H1 (cell line): Measurements from ENCODE around the gene SOX15. TPM values are rescaled to one million over a fixed set of nuclear protein-coding genes. Genes with fewer than 3 reads are reported as not detected.

Source experiments
- BACH1 ChIP-seq: IDR thresholded peaks from 2 replicates; pipeline ENCODE4 v1.6.1; 2012; ENCODE audit warnings: low read length, improper control_type of control experiment
- CREB1 ChIP-seq: IDR thresholded peaks from 2 replicates; pipeline ENCODE4 v1.6.1; 2012; ENCODE audit warnings: inconsistent platforms
- EP300 ChIP-seq, 2 experiments: IDR thresholded peaks; 1 replicate in 1 of 2; 2 replicates in 1 of 2; pipeline ENCODE4 v1.6.1; 2011 to 2012; ENCODE audit warnings: low read depth in 2 of 2, low read length in 2 of 2, mild to moderate bottlenecking in 2 of 2, borderline replicate concordance in 1 of 2, inconsistent platforms in 1 of 2, moderate library complexity in 1 of 2
- HDAC2 ChIP-seq, 2 experiments: fragments of 300-600 bp in 1 of 2; sonication (generic) in 1 of 2; IDR thresholded peaks; 2 replicates each; pipeline ENCODE4 v1.6.1; 2011 to 2012; ENCODE audit warnings: low read depth in 2 of 2, low read length in 2 of 2, mild to moderate bottlenecking in 2 of 2, moderate library complexity in 2 of 2, borderline replicate concordance in 1 of 2, inconsistent platforms in 1 of 2
- KDM4A ChIP-seq: IDR thresholded peaks from one replicate; pipeline ENCODE4 v1.7.1; 2012; ENCODE audit warnings: low read depth, mild to moderate bottlenecking, moderate library complexity, low read length, inconsistent platforms; ENCODE audit not compliant: severe bottlenecking
- PHF8 ChIP-seq: fragments of 200-600 bp; sonication (generic); conservative IDR thresholded peaks from 2 replicates; pipeline ENCODE4 v1.7.1; 2012; ENCODE audit warnings: low read depth, mild to moderate bottlenecking, inconsistent platforms, low read length, moderate library complexity
- RBBP5 ChIP-seq: IDR thresholded peaks from 2 replicates; pipeline ENCODE4 v1.7.1; 2012; ENCODE audit warnings: low read depth, mild to moderate bottlenecking, inconsistent platforms, low read length, moderate library complexity, borderline replicate concordance
- SIN3A ChIP-seq, 2 experiments: IDR thresholded peaks in 1 of 2; conservative IDR thresholded peaks in 1 of 2; 2 replicates each; pipeline ENCODE4 v1.6.1; 2011 to 2012; ENCODE audit warnings: low read length in 2 of 2, improper control_type of control experiment in 1 of 2, low read depth in 1 of 2, mild to moderate bottlenecking in 1 of 2
- SP4 ChIP-seq: IDR thresholded peaks from 2 replicates; pipeline ENCODE4 v1.6.1; 2012; ENCODE audit warnings: low read length, inconsistent platforms
- TAF7 ChIP-seq: optimal IDR thresholded peaks from 2 replicates; pipeline ENCODE3; 2011; ENCODE audit warnings: low read depth, mild to moderate bottlenecking, inconsistent platforms, low read length, moderate library complexity, borderline replicate concordance
- TCF12 ChIP-seq: IDR thresholded peaks from 2 replicates; pipeline ENCODE4 v1.6.1; 2011; ENCODE audit warnings: low read depth, mild to moderate bottlenecking, low read length
- ZNF274 ChIP-seq: IDR thresholded peaks from 2 replicates; pipeline ENCODE4 v1.7.0; 2012; ENCODE audit warnings: low read length, borderline replicate concordance; ENCODE audit errors: extremely low read depth
- polyA plus RNA-seq, 7 experiments: library from polyadenylated mRNA; depleted of rRNA in 3 of 7; stranded (reverse) in 5 of 7; unstranded in 2 of 7; fragments of >200 nt in 5 of 7; fragments of 200-250 nt in 2 of 7; gene quantifications; 1 replicate in 5 of 7; 2 replicates in 1 of 7; 4 replicates in 1 of 7; pipeline versions ENCODE4 v1.2.1 to v1.2.3, GENCODE V29; 2011 to 2013; ENCODE audit warnings: missing spikeins in 2 of 7, mixed read lengths in 2 of 7
- total RNA-seq: library from RNA; stranded (reverse); fragmentation: NEBNext Ultra II Directional; extraction: Animal tissue kit (Norgen Biotek cat#: 25700); gene quantifications from 2 replicates; pipeline ENCODE4 v1.2.1, GENCODE V29; 2021
- TF ChIP-seq, protein P1 (sequence below): IDR thresholded peaks from 2 replicates; pipeline ENCODE4 v1.6.1; 2011; ENCODE audit warnings: low read length, improper control_type of control experiment

SOX15 gene
- total and polyA plus RNA-seq, 2 of the 8 experiments (the other 6 are each of a cell fraction or from before 2014, with no cell fraction given) = 14.3 to 26.8 TPM

DNA sequence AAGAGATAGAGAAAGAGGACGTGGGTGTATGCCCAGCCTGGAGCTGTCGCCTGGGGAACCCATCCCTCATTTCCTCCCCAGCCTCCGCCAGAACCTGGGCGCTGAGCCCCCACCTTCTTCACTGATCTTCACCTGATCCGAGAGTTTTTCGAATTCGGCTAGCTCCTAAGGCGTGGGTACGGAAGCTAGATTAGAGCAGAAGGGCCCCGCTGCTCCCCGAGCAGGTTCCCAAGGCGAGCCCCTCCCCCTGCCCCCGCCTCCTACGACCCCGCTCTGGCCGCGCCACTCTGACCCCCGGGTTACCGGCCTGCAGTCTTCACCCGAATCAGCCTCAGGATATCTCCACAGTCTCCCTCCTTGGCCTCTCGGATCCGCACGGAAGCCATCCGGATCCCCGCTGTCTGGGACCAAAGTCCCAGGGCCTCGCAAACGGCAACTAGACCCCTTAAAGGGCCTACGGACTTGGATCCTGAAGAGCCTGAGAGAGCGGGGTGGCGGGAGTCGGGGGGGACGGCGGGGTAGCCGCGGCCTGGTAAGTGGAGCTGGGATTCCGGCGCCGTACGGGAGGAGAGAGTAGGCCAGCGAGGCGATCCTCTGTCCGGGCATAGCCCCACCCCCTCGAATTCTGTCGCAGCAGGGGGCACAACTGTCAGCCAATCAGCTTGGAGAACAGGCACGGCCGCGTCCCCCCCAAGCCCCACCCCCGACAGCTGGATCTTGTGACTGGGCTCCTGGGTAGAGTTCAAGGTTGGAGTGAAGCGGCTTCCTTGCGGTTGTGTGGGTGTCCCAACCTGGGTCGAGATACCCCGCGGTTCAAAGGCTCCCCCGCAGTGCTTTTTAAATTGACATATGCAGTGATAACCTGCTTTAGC lies 37.6 kb upstream of the SOX15 start, which contains the start of gene SAT2 (continued):
- peak in 1 of 2 experiments; percentile 77; a peak in 1 of 3 replicates for TF ChIP-seq EP300 (IDR thresholded peaks at IDR 0.05; ENCODE audit: borderline replicate concordance in 1 of 2, low read depth in 2 of 2, low read length in 2 of 2)
- TF ChIP-seq CREB1 = 0 out of 2 replicates have a peak, but pooled peaks have one; percentile 12
- TF ChIP-seq PHF8 = peak; percentile 72
- no peak for TF ChIP-seq SP4
- TF ChIP-seq BACH1 = no peak
- peak; percentile 49; the same call in 1 of the 2 replicates for TF ChIP-seq RBBP5
- TF ChIP-seq KDM4A = peak; percentile 43
- TF ChIP-seq, protein P1, sequence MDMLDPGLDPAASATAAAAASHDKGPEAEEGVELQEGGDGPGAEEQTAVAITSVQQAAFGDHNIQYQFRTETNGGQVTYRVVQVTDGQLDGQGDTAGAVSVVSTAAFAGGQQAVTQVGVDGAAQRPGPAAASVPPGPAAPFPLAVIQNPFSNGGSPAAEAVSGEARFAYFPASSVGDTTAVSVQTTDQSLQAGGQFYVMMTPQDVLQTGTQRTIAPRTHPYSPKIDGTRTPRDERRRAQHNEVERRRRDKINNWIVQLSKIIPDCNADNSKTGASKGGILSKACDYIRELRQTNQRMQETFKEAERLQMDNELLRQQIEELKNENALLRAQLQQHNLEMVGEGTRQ = no peak
- 0 out of 2 replicates have a peak, but pooled peaks have one; percentile 22 for TF ChIP-seq TCF12
- 0 out of 4 replicates have a peak, but pooled peaks have one; percentile 38 to 52 for TF ChIP-seq SIN3A (conservative IDR thresholded peaks at IDR 0.05 in 1 of 2, IDR thresholded peaks at IDR 0.05 in 1 of 2; ENCODE audit: low read depth in 1 of 2, low read length in 2 of 2)
- no peak for TF ChIP-seq ZNF274
- TF ChIP-seq HDAC2 (IDR thresholded peaks at IDR 0.05; ENCODE audit: borderline replicate concordance in 1 of 2, low read depth in 2 of 2, low read length in 2 of 2) = peak in 1 of 2 experiments; percentile 6; a peak in 1 of 4 replicates
- peak; percentile 82 for TF ChIP-seq TAF7
